IMR-90 (cell line): Measurements from ENCODE around the gene SERPINF2. TPM values are rescaled to one million over a fixed set of nuclear protein-coding genes. Genes with fewer than 3 reads are reported as not detected.

Experiments used
- ATAC-seq: fragments of 200-7000 bp; cut with Tn5 transposase; 2 replicates; pipeline ENCODE4 v1.9.1; 2020; ENCODE audit warnings: low read depth, mild to moderate bottlenecking, moderate library complexity
- BruUV-seq: library from RNA; stranded (reverse); fragments of 400-500 nt; replicated peaks from 2 replicates; lab custom pipeline; 2021; lab: Mats Ljungman, UMichigan
- CTCF ChIA-PET: fragments of 300-600 bp; formaldehyde crosslinking; extraction: SDS; loops from one replicate; lab custom pipeline; 2021; ENCODE audit warnings: antibody characterized with exemption; lab: Yijun Ruan, JAX
- POLR2A ChIA-PET: fragments of 300-600 bp; sonication (Branson Sonifier 250); formaldehyde crosslinking; loops from one replicate; lab custom pipeline; 2022; ENCODE audit warnings: antibody characterized with exemption; ENCODE audit not compliant: unreplicated experiment; lab: Charles Lee
- DNase-seq: peaks from one replicate; pipeline ENCODE4 v3.0.0; 2013
- H2AFZ ChIP-seq: replicated peaks from 2 replicates; pipeline ENCODE3; 2013; ENCODE audit warnings: low read length, mild to moderate bottlenecking; ENCODE audit not compliant: poor library complexity
- H2AK5ac ChIP-seq: 2 replicates; pipeline ENCODE4 v1.6.1; 2013; ENCODE audit warnings: low read depth, low read length, inconsistent platforms
- H2AK9ac ChIP-seq: replicated peaks from 2 replicates; pipeline ENCODE3; 2013; ENCODE audit warnings: mild to moderate bottlenecking, low read depth, low read length, moderate library complexity; ENCODE audit not compliant: poor library complexity
- H2BK120ac ChIP-seq: 2 replicates; pipeline ENCODE4 v1.6.1; 2013; ENCODE audit warnings: low read depth, low read length, inconsistent platforms
- H2BK15ac ChIP-seq: 3 replicates; pipeline ENCODE4 v1.6.1; 2013; ENCODE audit warnings: low read depth, low read length, inconsistent platforms
- H2BK20ac ChIP-seq: 2 replicates; pipeline ENCODE4 v1.6.1; 2013; ENCODE audit warnings: low read depth, mild to moderate bottlenecking, inconsistent platforms, low read length, moderate library complexity
- H2BK5ac ChIP-seq: 2 replicates; pipeline ENCODE4 v1.6.1; 2013; ENCODE audit warnings: mild to moderate bottlenecking, low read depth, low read length, inconsistent platforms; ENCODE audit not compliant: poor library complexity, severe bottlenecking
- H3K14ac ChIP-seq: replicated peaks from 2 replicates; pipeline ENCODE4 v1.6.1; 2013; ENCODE audit warnings: low read depth, low read length, inconsistent platforms
- H3K18ac ChIP-seq: 2 replicates; pipeline ENCODE4 v1.6.1; 2013; ENCODE audit warnings: low read depth, low read length, control low read depth
- H3K23ac ChIP-seq: 2 replicates; pipeline ENCODE4 v1.6.1; 2013; ENCODE audit warnings: low read depth, low read length, inconsistent platforms
- H3K27ac ChIP-seq: 2 replicates; pipeline ENCODE4 v1.5.1; 2013; ENCODE audit warnings: mild to moderate bottlenecking, control low read depth, low read length; ENCODE audit not compliant: insufficient read depth
- H3K27me3 ChIP-seq: 2 replicates; pipeline ENCODE4 v1.6.1; 2013; ENCODE audit warnings: low read length; ENCODE audit not compliant: control insufficient read depth, insufficient read depth
- H3K36me3 ChIP-seq: 2 replicates; pipeline ENCODE4 v1.6.1; 2013; ENCODE audit warnings: low read length, mixed read lengths; ENCODE audit not compliant: control insufficient read depth, insufficient read depth
- H3K4ac ChIP-seq: 2 replicates; pipeline ENCODE4 v1.6.1; 2013; ENCODE audit warnings: low read depth, low read length, inconsistent platforms
- H3K4me1 ChIP-seq: 2 replicates; pipeline ENCODE4 v1.6.1; 2013; ENCODE audit warnings: low read length, mixed read lengths; ENCODE audit not compliant: control insufficient read depth, insufficient read depth
- H3K4me2 ChIP-seq: 2 replicates; pipeline ENCODE4 v1.6.1; 2013; ENCODE audit warnings: low read depth, mild to moderate bottlenecking, control low read depth, low read length, moderate library complexity
- H3K4me3 ChIP-seq: 2 replicates; pipeline ENCODE4 v1.5.1; 2013; ENCODE audit warnings: low read depth, mild to moderate bottlenecking, control low read depth, low read length, moderate library complexity; ENCODE audit not compliant: insufficient read depth
- H3K56ac ChIP-seq: 2 replicates; pipeline ENCODE4 v1.6.1; 2013; ENCODE audit warnings: low read length, inconsistent platforms; ENCODE audit not compliant: insufficient read depth; ENCODE audit errors: extremely low read depth
- H3K79me1 ChIP-seq, 2 experiments: 2 replicates each; pipeline ENCODE4 v1.6.1; 2013; ENCODE audit warnings: low read length in 2 of 2, inconsistent platforms in 1 of 2, low read depth in 1 of 2
- H3K9ac ChIP-seq: 2 replicates; pipeline ENCODE4 v1.6.1; 2013; ENCODE audit warnings: low read depth, low read length, control low read depth
- H3K9me1 ChIP-seq: 2 replicates; pipeline ENCODE4 v1.6.1; 2013; ENCODE audit warnings: low read length, inconsistent platforms; ENCODE audit not compliant: insufficient read depth
- H3K9me3 ChIP-seq: 2 replicates; pipeline ENCODE4 v1.6.1; 2013; ENCODE audit warnings: low read length; ENCODE audit not compliant: control insufficient read depth, insufficient read depth
- H4K20me1 ChIP-seq: 2 replicates; pipeline ENCODE4 v1.6.1; 2013; ENCODE audit warnings: low read length, inconsistent platforms; ENCODE audit not compliant: insufficient read depth
- H4K5ac ChIP-seq: 2 replicates; pipeline ENCODE4 v1.6.1; 2013; ENCODE audit warnings: mild to moderate bottlenecking, low read depth, low read length, control low read depth
- H4K8ac ChIP-seq, 2 experiments: 2 replicates each; pipeline ENCODE4 v1.6.1; 2013; ENCODE audit warnings: low read depth in 2 of 2, low read length in 2 of 2, control low read depth in 1 of 2, inconsistent platforms in 1 of 2
- H4K91ac ChIP-seq: 2 replicates; pipeline ENCODE4 v1.6.1; 2013; ENCODE audit warnings: low read depth, low read length, inconsistent platforms; ENCODE audit not compliant: insufficient read depth
- BHLHE40 ChIP-seq: fragments of 150-350 bp; IDR thresholded peaks from 2 replicates; pipeline ENCODE4 v1.6.1; 2016; ENCODE audit warnings: mild to moderate bottlenecking, low read depth, low read length
- CEBPB ChIP-seq: IDR thresholded peaks from 2 replicates; pipeline ENCODE4 v1.6.1; 2012; ENCODE audit warnings: low read depth, low read length, improper control_type of control experiment
- ELK1 ChIP-seq: fragments of 150-350 bp; IDR thresholded peaks from 2 replicates; pipeline ENCODE4 v1.6.1; 2016; ENCODE audit warnings: low read depth, mild to moderate bottlenecking, low read length, moderate library complexity, borderline replicate concordance
- MAFK ChIP-seq: IDR thresholded peaks from 2 replicates; pipeline ENCODE4 v1.6.1; 2012; ENCODE audit warnings: low read depth, low read length, improper control_type of control experiment
- MAZ ChIP-seq: IDR thresholded peaks from 2 replicates; pipeline ENCODE4 v1.6.1; 2012; ENCODE audit warnings: low read depth, mild to moderate bottlenecking, low read length, improper control_type of control experiment, moderate library complexity, borderline replicate concordance
- NFE2L2 ChIP-seq: fragments of 150-350 bp; IDR thresholded peaks from 2 replicates; pipeline ENCODE4 v1.6.1; 2016; ENCODE audit warnings: low read depth, mild to moderate bottlenecking, low read length
- POLR2A ChIP-seq: IDR thresholded peaks from 2 replicates; pipeline ENCODE4 v1.6.1; 2012; ENCODE audit warnings: mild to moderate bottlenecking, low read depth, low read length
- RAD21 ChIP-seq: IDR thresholded peaks from 2 replicates; pipeline ENCODE4 v1.6.1; 2012; ENCODE audit warnings: low read length, improper control_type of control experiment
- RCOR1 ChIP-seq: IDR thresholded peaks from 2 replicates; pipeline ENCODE4 v1.6.1; 2012; ENCODE audit warnings: mild to moderate bottlenecking, low read length, improper control_type of control experiment; ENCODE audit not compliant: insufficient replicate concordance
- SMC3 ChIP-seq: fragments of 150-350 bp; IDR thresholded peaks from 2 replicates; pipeline ENCODE4 v1.6.1; 2016; ENCODE audit warnings: low read depth, mild to moderate bottlenecking, antibody characterized with exemption, low read length, moderate library complexity
- USF2 ChIP-seq: fragments of 150-350 bp; IDR thresholded peaks from 2 replicates; pipeline ENCODE4 v1.6.1; 2017; ENCODE audit warnings: mild to moderate bottlenecking, antibody characterized with exemption, low read length, low read depth
- WGBS, 2 experiments: methylation state at CpG; one replicate each; pipeline versions ENCODE4 v1.1.5 to v1.1.7; 2013; ENCODE audit warnings: missing lambda C conversion rate in 2 of 2; ENCODE audit not compliant: insufficient read length in 1 of 2; ENCODE audit errors: extremely low coverage in 2 of 2; 5-methylcytosine and 5-hydroxymethylcytosine counted together
- dilution Hi-C: fragments of 300-500 bp; cut with HindIII; formaldehyde crosslinking; loops from one replicate; pipeline ENCODE4 v1.14.3; 2018; ENCODE audit warnings: low sequenced_read_pairs; ENCODE audit not compliant: unreplicated experiment
- in situ Hi-C: fragments of 300-500 bp; cut with MboI; formaldehyde crosslinking; loops from 3 replicates; pipeline ENCODE4 v1.14.3; 2019; ENCODE audit warnings: low sequenced_read_pairs, inconsistent platforms, mixed read lengths
- intact Hi-C: fragments of 100-400 bp; cut with micrococcal nuclease; formaldehyde crosslinking; loops from 2 replicates; pipeline ENCODE4 v1.10.0; 2022
- polyA plus RNA-seq, 3 experiments: library from polyadenylated mRNA; depleted of rRNA; stranded (reverse); fragments of >200 nt; gene quantifications; 2 replicates each; pipeline ENCODE4 v1.2.3, GENCODE V29; 2012; ENCODE audit warnings: low replicate concordance in 1 of 3
- total RNA-seq: library from RNA; depleted of rRNA; stranded (reverse); fragments of >200 nt; gene quantifications from 2 replicates; pipeline ENCODE4 v1.2.3, GENCODE V29; 2012

The SERPINF2 gene
- total and polyA plus RNA-seq, 2 of the 4 experiments (the other 2 are of a cell fraction) = not detected

- Histone ChIP-seq H2BK120ac (no peak overlapping the region), H2BK15ac (no peak overlapping the region), H3K4me2 (no peak overlapping the region), H3K14ac (no peak overlapping the region), H3K9me1 (peaks cover 4% of the 10 kb centered on the region; the same call in 1 of the 2 replicates), H4K5ac (no peak overlapping the region), H4K8ac (peak overlapping the region in 1 of 2 experiments; percentile 42; a peak in 1 of 4 replicates), H2AK9ac (peak overlapping the region; percentile 42), H3K4ac (no peak overlapping the region), H2BK20ac (no peak overlapping the region), H3K9me3 (no peaks in the 10 kb centered on the region), H3K36me3 (peaks cover 18% of the 10 kb centered on the region; the same call in 1 of the 2 replicates), H2AFZ (peak overlapping the region; percentile 78), H3K27me3 (no peaks in the 10 kb centered on the region), H3K56ac (no peak overlapping the region), H3K4me3 (no peak overlapping the region), H4K20me1 (no peaks in the 10 kb centered on the region), H3K23ac (no peak overlapping the region), H3K9ac (no peak overlapping the region), H2BK5ac (no peak overlapping the region), H2AK5ac (peak overlapping the region; percentile 67; the same call in 1 of the 2 replicates), H3K18ac (no peak overlapping the region), H4K91ac (no peak overlapping the region), H3K4me1 (peaks cover 4% of the 10 kb centered on the region), H3K27ac (no peak overlapping the region), H3K79me1 (no peaks in the 10 kb centered on the region)
- dilution Hi-C loops = no loop called here
- in situ Hi-C loops = no loop called here
- intact Hi-C loops = no loop called here
- TF ChIP-seq MAZ (no peak), BHLHE40 (no peak), RAD21 (no peak), CEBPB (no peak), NFE2L2 (no peak), ELK1 (no peak), RCOR1 (no peak), USF2 (no peak), POLR2A (no peak), MAFK (no peak), SMC3 (no peak)
- CTCF ChIA-PET = interaction anchor here (0.6 to 1.1 kb wide), 4 partner anchors 14 to 501 kb away, joined by 5 to 6 read pairs (median 5); no protein-coding TSS in a partner anchor
- no TSS peak for BruUV-seq
- 47% methylated on average over 11 of the region's 21 CpGs; no CpG with 5 or more reads in 1 of the 2 experiments for WGBS, 2 experiments
- ATAC-seq (no peak), DNase-seq (no peak)
- POLR2A ChIA-PET = interaction anchor here (0.6 kb wide), 1 partner anchor 16 kb away, joined by 3 read pairs; no protein-coding TSS in a partner anchor
Measured at GRCh38 chr17:1769822-1770477, 27.3 kb downstream of the SERPINF2 start.
